Measurements from ENCODE around the gene OTUD1. TPM values are rescaled to one million over a fixed set of nuclear protein-coding genes. Genes with fewer than 3 reads are reported as not detected.

Gene OTUD1
- total RNA-seq, 1 donor from 2014 or later: 11.0 TPM

DNA sequence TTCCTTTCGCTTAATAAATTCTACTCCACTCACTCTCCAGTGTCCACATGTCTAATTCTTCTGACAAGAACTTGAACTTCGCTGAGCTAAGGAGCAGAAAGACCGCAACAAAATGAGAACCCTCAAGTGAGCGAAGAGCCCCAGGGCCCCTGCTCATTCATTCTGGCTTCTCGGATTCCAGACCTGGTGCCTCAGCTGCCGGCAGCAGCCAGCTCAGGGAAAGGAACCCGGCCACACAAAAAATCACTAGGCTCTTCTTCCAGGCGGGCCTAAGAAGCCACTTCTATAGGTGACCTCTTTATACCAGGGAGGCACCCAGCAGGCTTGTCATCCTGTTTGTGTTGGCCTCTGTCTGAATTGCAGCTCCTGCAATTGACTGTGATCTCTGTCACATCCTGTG, 33.3 kb downstream of the OTUD1 start:
- H3K27ac Mint-ChIP-seq (ENCODE audit: unreplicated experiment): no peak overlapping the region

DNA sequence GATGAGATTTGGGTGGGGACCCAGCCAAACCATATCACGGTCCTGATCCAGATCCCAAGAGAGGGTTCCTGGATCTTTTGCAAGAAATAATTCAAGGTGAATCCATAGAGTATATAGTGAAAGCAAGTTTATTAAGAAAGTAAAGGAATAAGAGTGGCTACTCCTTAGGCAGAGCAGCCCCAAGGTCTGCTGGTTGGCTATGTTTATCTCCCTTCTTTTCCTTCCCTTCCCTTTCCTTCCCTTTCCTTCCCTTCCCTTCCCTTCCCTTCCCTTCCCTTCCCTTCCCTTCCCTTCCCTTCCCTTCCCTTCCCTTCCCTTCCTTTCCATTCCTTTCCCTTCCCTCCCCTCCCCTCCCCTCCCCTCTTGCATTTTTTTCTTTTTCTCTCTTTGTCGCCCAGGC, 35.2 kb downstream of the OTUD1 start:
- no peak overlapping the region for H3K27ac Mint-ChIP-seq (ENCODE audit: unreplicated experiment)
- no peaks in the 10 kb centered on the region for H3K36me3 Mint-ChIP-seq (ENCODE audit: unreplicated experiment)
- H3K9me3 Mint-ChIP-seq (ENCODE audit: unreplicated experiment): no peaks in the 10 kb centered on the region
- no peaks in the 10 kb centered on the region for H3K4me1 Mint-ChIP-seq (ENCODE audit: unreplicated experiment)
- no peak for DNase-seq (ENCODE audit: extremely low spot score, unreplicated experiment)
- peaks cover 13% of the 10 kb centered on the region for H3K27me3 Mint-ChIP-seq (ENCODE audit: unreplicated experiment)
- no peak overlapping the region for H3K4me3 Mint-ChIP-seq (ENCODE audit: unreplicated experiment)
- TF ChIP-seq, protein P1, sequence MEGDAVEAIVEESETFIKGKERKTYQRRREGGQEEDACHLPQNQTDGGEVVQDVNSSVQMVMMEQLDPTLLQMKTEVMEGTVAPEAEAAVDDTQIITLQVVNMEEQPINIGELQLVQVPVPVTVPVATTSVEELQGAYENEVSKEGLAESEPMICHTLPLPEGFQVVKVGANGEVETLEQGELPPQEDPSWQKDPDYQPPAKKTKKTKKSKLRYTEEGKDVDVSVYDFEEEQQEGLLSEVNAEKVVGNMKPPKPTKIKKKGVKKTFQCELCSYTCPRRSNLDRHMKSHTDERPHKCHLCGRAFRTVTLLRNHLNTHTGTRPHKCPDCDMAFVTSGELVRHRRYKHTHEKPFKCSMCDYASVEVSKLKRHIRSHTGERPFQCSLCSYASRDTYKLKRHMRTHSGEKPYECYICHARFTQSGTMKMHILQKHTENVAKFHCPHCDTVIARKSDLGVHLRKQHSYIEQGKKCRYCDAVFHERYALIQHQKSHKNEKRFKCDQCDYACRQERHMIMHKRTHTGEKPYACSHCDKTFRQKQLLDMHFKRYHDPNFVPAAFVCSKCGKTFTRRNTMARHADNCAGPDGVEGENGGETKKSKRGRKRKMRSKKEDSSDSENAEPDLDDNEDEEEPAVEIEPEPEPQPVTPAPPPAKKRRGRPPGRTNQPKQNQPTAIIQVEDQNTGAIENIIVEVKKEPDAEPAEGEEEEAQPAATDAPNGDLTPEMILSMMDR (IDR thresholded peaks at IDR 0.05): no peak

More for the DNA sequence above, 33.3 kb downstream of the OTUD1 start:
- Mint-ChIP-seq H3K4me3 (ENCODE audit: unreplicated experiment) (no peak overlapping the region), H3K27me3 (ENCODE audit: unreplicated experiment) (peaks cover 23% of the 10 kb centered on the region), H3K4me1 (ENCODE audit: unreplicated experiment) (no peaks in the 10 kb centered on the region), H3K36me3 (ENCODE audit: unreplicated experiment) (no peaks in the 10 kb centered on the region), H3K9me3 (ENCODE audit: unreplicated experiment) (no peaks in the 10 kb centered on the region)
- TF ChIP-seq, protein P1 (IDR thresholded peaks at IDR 0.05): no peak
- DNase-seq (ENCODE audit: extremely low spot score, unreplicated experiment): no peak

DNA sequence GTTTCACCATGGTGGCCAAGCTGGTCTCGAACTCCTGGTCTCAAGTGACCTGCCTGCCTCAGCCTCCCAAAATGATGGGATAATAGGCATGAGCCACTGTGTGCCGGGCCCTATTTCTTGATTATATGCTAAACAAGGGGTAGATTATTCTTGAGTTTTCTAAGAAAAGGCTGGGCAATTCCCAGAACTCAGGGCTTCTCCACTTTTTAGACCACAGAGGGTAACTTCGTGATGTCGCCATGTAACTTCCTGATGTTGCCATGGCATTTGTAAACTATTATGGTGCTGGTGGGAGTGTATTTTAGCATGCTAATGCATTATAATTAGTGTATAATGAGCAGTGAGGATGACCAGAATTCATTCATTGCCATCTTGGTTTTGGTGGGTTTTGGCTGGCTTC, 35.8 kb downstream of the OTUD1 start:
- Mint-ChIP-seq H3K27ac (ENCODE audit: unreplicated experiment) (no peak overlapping the region), H3K4me1 (ENCODE audit: unreplicated experiment) (no peaks in the 10 kb centered on the region), H3K27me3 (ENCODE audit: unreplicated experiment) (peaks cover 13% of the 10 kb centered on the region), H3K4me3 (ENCODE audit: unreplicated experiment) (no peak overlapping the region), H3K9me3 (ENCODE audit: unreplicated experiment) (no peaks in the 10 kb centered on the region), H3K36me3 (ENCODE audit: unreplicated experiment) (no peaks in the 10 kb centered on the region)
- TF ChIP-seq, protein P1 (IDR thresholded peaks at IDR 0.05): no peak
- DNase-seq (ENCODE audit: extremely low spot score, unreplicated experiment): no peak

DNA sequence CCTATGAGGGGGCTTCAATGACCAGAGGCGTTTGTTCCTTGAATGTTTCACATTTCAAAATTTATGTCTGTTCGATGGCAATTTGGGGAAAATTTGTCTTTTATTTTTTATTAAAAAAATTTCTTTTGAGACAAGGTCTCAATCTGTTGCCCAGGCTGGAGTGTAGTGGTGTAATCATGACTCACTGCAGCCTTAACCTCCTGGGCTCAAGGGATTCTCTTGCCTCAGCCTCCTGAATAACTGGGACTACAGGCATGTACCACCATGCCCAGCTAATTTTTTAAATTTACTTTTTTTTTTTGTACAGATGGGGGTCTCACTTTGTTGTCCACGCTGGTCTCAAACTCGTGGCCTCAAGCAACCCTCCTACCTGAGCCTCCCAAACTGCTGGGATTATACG, 39.7 kb downstream of the OTUD1 start:
- Mint-ChIP-seq H3K36me3 (ENCODE audit: unreplicated experiment) (no peaks in the 10 kb centered on the region), H3K27me3 (ENCODE audit: unreplicated experiment) (peaks cover 4% of the 10 kb centered on the region), H3K9me3 (ENCODE audit: unreplicated experiment) (no peaks in the 10 kb centered on the region), H3K4me1 (ENCODE audit: unreplicated experiment) (no peaks in the 10 kb centered on the region), H3K4me3 (ENCODE audit: unreplicated experiment) (no peak overlapping the region), H3K27ac (ENCODE audit: unreplicated experiment) (no peak overlapping the region)
- TF ChIP-seq, protein P1 (IDR thresholded peaks at IDR 0.05): no peak
- DNase-seq (ENCODE audit: extremely low spot score, unreplicated experiment): no peak

DNA sequence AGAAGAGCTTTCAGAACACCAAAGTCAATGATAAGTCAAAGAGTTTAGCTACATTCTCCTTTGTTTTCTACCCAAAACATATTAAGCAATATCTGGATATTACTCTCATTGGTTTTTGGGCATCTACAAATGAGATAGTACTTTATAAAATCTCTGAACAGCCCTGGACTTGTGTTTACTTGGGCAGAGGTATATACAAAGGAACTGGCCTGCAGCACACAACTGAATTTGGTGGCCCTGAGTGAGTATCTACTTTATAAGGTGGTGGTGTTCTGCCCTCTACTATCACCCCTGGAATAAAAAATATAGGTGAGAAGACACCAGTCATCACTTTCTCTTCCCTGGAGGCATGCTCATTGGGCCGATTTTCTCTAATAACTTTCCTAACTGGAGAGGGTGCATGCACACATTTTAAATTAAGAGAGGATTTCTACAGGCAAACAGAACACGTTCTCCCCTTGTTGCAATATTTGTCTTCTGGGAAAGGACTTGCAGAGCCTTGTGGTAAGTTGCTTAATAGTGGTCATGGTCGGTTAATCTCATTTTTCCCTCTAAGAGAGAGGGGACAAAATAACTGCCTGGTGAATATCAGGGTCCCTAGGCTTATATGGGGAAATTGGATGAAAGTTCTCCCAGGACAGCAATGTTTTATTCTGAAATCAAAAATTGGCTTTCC, 41.1 kb downstream of the OTUD1 start:
- H3K27me3 Mint-ChIP-seq (ENCODE audit: unreplicated experiment): peaks cover 4% of the 10 kb centered on the region
- no peak overlapping the region for H3K4me3 Mint-ChIP-seq (ENCODE audit: unreplicated experiment)
- no peak overlapping the region for H3K27ac Mint-ChIP-seq (ENCODE audit: unreplicated experiment)
- no peaks in the 10 kb centered on the region for H3K36me3 Mint-ChIP-seq (ENCODE audit: unreplicated experiment)
- TF ChIP-seq, protein P1 (IDR thresholded peaks at IDR 0.05): no peak
- H3K9me3 Mint-ChIP-seq (ENCODE audit: unreplicated experiment): no peaks in the 10 kb centered on the region
- H3K4me1 Mint-ChIP-seq (ENCODE audit: unreplicated experiment): no peaks in the 10 kb centered on the region
- no peak for DNase-seq (ENCODE audit: extremely low spot score, unreplicated experiment)
